ENCODE data around the gene YBEY. TPM values are rescaled to one million over a fixed set of nuclear protein-coding genes. Genes with fewer than 3 reads are reported as not detected.

Gene YBEY
- total and polyA plus RNA-seq, 2 of the 13 experiments (the other 11 are each of a cell fraction or from before 2014, with no cell fraction given): 6.5 to 8.9 TPM

DNA sequence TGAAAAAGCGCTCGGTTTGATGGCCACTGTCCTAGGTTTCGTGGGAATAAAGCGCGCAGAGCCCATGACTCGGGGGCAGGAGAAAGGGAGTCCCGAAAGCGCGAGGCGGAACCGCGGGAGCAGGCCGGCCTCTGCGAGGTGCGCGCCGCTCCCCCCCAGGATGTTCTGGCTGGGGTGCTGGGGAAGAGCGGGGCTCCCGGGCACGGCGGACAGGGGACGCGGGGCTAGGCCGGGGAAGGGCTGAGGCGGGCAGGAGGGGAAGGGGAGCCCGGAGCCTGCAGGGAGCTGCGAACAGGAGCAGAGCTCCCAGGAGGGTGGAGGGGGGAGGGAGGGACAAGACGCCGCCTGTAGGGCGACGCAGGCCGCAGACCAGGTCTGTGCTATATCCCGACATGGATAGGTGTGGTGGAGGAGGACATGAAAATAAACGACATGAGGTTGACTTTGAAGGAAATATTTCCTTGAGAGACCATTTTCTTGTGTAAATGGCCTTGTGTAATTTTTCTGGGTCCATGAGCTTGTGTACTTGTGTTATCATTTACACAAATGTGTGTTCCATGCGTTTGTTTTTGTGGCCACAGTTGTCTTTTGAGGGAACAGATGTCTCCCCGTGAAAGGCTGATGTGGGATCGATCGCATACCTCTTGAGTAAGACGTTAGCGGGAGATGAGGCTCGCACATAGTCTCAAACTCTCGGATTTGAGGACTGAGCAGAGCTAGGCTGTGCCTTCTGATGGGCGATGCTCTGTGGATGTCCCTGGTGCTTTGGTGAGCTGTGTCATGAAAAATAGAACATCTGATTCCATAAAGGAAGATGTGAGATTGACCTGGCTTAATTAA is 39.2 kb downstream of the YBEY start (continued):
- TF ChIP-seq SOX6 (IDR thresholded peaks at IDR 0.05) (no peak), SOX6 (CRISPR knock-in tag; IDR thresholded peaks at IDR 0.05) (no peak), TAF1 (CRISPR knock-in tag; IDR thresholded peaks at IDR 0.05) (no peak), ZBTB3 (CRISPR knock-in tag; IDR thresholded peaks at IDR 0.05; ENCODE audit: borderline replicate concordance, low read depth) (no peak), FOSL1 (CRISPR knock-in tag; IDR thresholded peaks at IDR 0.05; ENCODE audit: borderline replicate concordance) (no peak), SIX1 (CRISPR knock-in tag; IDR thresholded peaks at IDR 0.05; ENCODE audit: borderline replicate concordance) (no peak), SNRNP70 (IDR thresholded peaks at IDR 0.05; ENCODE audit: low read depth, low read length) (no peak), YEATS4 (CRISPR knock-in tag; IDR thresholded peaks at IDR 0.05; ENCODE audit: borderline replicate concordance) (0 out of 2 replicates have a peak, but pooled peaks have one; percentile 11), MIER3 (CRISPR knock-in tag; IDR thresholded peaks at IDR 0.05; ENCODE audit: borderline replicate concordance) (no peak), ZBTB21 (CRISPR knock-in tag; IDR thresholded peaks at IDR 0.05) (no peak), CHD4 (IDR thresholded peaks at IDR 0.05; ENCODE audit: borderline replicate concordance, low read length) (no peak), HMG20B (CRISPR knock-in tag; conservative IDR thresholded peaks at IDR 0.05) (no peak), ZNF468 (CRISPR knock-in tag; IDR thresholded peaks at IDR 0.05) (no peak), ZBTB42 (CRISPR knock-in tag; IDR thresholded peaks at IDR 0.05) (0 out of 2 replicates have a peak, but pooled peaks have one; percentile 6)
- TF ChIP-seq, protein P1, sequence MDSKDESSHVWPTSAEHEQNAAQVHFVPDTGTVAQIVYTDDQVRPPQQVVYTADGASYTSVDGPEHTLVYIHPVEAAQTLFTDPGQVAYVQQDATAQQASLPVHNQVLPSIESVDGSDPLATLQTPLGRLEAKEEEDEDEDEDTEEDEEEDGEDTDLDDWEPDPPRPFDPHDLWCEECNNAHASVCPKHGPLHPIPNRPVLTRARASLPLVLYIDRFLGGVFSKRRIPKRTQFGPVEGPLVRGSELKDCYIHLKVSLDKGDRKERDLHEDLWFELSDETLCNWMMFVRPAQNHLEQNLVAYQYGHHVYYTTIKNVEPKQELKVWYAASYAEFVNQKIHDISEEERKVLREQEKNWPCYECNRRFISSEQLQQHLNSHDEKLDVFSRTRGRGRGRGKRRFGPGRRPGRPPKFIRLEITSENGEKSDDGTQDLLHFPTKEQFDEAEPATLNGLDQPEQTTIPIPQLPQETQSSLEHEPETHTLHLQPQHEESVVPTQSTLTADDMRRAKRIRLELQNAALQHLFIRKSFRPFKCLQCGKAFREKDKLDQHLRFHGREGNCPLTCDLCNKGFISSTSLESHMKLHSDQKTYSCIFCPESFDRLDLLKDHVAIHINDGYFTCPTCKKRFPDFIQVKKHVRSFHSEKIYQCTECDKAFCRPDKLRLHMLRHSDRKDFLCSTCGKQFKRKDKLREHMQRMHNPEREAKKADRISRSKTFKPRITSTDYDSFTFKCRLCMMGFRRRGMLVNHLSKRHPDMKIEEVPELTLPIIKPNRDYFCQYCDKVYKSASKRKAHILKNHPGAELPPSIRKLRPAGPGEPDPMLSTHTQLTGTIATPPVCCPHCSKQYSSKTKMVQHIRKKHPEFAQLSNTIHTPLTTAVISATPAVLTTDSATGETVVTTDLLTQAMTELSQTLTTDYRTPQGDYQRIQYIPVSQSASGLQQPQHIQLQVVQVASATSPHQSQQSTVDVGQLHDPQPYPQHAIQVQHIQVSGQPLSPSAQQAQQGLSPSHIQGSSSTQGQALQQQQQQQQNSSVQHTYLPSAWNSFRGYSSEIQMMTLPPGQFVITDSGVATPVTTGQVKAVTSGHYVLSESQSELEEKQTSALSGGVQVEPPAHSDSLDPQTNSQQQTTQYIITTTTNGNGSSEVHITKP (CRISPR knock-in tag; IDR thresholded peaks at IDR 0.05; ENCODE audit: low read depth): no peak
- TF ChIP-seq, protein P2, sequence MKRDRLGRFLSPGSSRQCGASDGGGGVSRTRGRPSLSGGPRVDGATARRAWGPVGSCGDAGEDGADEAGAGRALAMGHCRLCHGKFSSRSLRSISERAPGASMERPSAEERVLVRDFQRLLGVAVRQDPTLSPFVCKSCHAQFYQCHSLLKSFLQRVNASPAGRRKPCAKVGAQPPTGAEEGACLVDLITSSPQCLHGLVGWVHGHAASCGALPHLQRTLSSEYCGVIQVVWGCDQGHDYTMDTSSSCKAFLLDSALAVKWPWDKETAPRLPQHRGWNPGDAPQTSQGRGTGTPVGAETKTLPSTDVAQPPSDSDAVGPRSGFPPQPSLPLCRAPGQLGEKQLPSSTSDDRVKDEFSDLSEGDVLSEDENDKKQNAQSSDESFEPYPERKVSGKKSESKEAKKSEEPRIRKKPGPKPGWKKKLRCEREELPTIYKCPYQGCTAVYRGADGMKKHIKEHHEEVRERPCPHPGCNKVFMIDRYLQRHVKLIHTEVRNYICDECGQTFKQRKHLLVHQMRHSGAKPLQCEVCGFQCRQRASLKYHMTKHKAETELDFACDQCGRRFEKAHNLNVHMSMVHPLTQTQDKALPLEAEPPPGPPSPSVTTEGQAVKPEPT (CRISPR knock-in tag; IDR thresholded peaks at IDR 0.05; ENCODE audit: low read depth): no peak
- TF ChIP-seq, protein P3, sequence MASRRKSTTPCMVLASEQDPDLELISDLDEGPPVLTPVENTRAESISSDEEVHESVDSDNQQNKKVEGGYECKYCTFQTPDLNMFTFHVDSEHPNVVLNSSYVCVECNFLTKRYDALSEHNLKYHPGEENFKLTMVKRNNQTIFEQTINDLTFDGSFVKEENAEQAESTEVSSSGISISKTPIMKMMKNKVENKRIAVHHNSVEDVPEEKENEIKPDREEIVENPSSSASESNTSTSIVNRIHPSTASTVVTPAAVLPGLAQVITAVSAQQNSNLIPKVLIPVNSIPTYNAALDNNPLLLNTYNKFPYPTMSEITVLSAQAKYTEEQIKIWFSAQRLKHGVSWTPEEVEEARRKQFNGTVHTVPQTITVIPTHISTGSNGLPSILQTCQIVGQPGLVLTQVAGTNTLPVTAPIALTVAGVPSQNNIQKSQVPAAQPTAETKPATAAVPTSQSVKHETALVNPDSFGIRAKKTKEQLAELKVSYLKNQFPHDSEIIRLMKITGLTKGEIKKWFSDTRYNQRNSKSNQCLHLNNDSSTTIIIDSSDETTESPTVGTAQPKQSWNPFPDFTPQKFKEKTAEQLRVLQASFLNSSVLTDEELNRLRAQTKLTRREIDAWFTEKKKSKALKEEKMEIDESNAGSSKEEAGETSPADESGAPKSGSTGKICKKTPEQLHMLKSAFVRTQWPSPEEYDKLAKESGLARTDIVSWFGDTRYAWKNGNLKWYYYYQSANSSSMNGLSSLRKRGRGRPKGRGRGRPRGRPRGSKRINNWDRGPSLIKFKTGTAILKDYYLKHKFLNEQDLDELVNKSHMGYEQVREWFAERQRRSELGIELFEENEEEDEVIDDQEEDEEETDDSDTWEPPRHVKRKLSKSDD (CRISPR knock-in tag; IDR thresholded peaks at IDR 0.05; ENCODE audit: low read depth): no peak
- TF ChIP-seq, protein P4, sequence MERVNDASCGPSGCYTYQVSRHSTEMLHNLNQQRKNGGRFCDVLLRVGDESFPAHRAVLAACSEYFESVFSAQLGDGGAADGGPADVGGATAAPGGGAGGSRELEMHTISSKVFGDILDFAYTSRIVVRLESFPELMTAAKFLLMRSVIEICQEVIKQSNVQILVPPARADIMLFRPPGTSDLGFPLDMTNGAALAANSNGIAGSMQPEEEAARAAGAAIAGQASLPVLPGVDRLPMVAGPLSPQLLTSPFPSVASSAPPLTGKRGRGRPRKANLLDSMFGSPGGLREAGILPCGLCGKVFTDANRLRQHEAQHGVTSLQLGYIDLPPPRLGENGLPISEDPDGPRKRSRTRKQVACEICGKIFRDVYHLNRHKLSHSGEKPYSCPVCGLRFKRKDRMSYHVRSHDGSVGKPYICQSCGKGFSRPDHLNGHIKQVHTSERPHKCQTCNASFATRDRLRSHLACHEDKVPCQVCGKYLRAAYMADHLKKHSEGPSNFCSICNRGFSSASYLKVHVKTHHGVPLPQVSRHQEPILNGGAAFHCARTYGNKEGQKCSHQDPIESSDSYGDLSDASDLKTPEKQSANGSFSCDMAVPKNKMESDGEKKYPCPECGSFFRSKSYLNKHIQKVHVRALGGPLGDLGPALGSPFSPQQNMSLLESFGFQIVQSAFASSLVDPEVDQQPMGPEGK (CRISPR knock-in tag; IDR thresholded peaks at IDR 0.05): no peak
